Measurements from ENCODE around the gene MAP3K14. TPM values are rescaled to one million over a fixed set of nuclear protein-coding genes. Genes with fewer than 3 reads are reported as not detected.
A peak's percentile ranks its signal among the peaks of the same experiment; 100 is the strongest.

Gene MAP3K14
- total RNA-seq, 1 donor from 2014 or later, result 9.9 TPM

GRCh38 chr17:45338023-45338781 is 21.4 kb upstream of the MAP3K14 start:
- DNase-seq (peak; percentile 64), ATAC-seq (peak; percentile 50)

GRCh38 chr17:45336390-45337182 is 19.8 kb upstream of the MAP3K14 start:
- peak; percentile 23 for DNase-seq
- intact Hi-C loops (cut with DNase I), result no loop called here
- Histone ChIP-seq H3K4me3 (no peak overlapping the region), H3K9me3 (no peaks in the 10 kb centered on the region), H3K27ac (no peak overlapping the region), H3K4me1 (peaks cover 12% of the 10 kb centered on the region), H3K27me3 (no peaks in the 10 kb centered on the region), H3K36me3 (no peaks in the 10 kb centered on the region)
- ATAC-seq, result no peak
- TF ChIP-seq CTCF (IDR thresholded peaks at IDR 0.05), result no peak

More at GRCh38 chr17:45338023-45338781, 21.4 kb upstream of the MAP3K14 start:
- no peak for TF ChIP-seq CTCF (IDR thresholded peaks at IDR 0.05)
- Histone ChIP-seq H3K4me3 (no peak overlapping the region), H3K27me3 (no peaks in the 10 kb centered on the region), H3K36me3 (no peaks in the 10 kb centered on the region), H3K9me3 (no peaks in the 10 kb centered on the region), H3K27ac (peak overlapping the region; percentile 87), H3K4me1 (peaks cover 6% of the 10 kb centered on the region)
- intact Hi-C loops (cut with DNase I), result no loop called here

GRCh38 chr17:45335721-45336120 is 18.9 kb upstream of the MAP3K14 start:
- peak; percentile 2 for DNase-seq
- no peaks in the 10 kb centered on the region for H3K36me3 ChIP-seq
- peaks cover 12% of the 10 kb centered on the region for H3K4me1 ChIP-seq
- H3K27ac ChIP-seq, result no peak overlapping the region
- no peaks in the 10 kb centered on the region for H3K27me3 ChIP-seq
- intact Hi-C loops (cut with DNase I), result no loop called here
- ATAC-seq, result no peak
- no peak for TF ChIP-seq CTCF (IDR thresholded peaks at IDR 0.05)
- no peak overlapping the region for H3K4me3 ChIP-seq
- H3K9me3 ChIP-seq, result no peaks in the 10 kb centered on the region

- intact Hi-C loops (cut with DNase I), result no loop called here
- Histone ChIP-seq H3K36me3 (no peaks in the 10 kb centered on the region), H3K27ac (no peak overlapping the region), H3K9me3 (no peaks in the 10 kb centered on the region), H3K4me1 (peaks cover 12% of the 10 kb centered on the region), H3K27me3 (no peaks in the 10 kb centered on the region), H3K4me3 (no peak overlapping the region)
- no peak for TF ChIP-seq CTCF (IDR thresholded peaks at IDR 0.05)
- no peak for ATAC-seq
- DNase-seq, result peak; percentile 15
Observed at GRCh38 chr17:45334701-45335677, 18.2 kb upstream of the MAP3K14 start.

GRCh38 chr17:45334231-45334630 is 17.4 kb upstream of the MAP3K14 start:
- Histone ChIP-seq H3K4me3 (no peak overlapping the region), H3K4me1 (peaks cover 12% of the 10 kb centered on the region), H3K27me3 (no peaks in the 10 kb centered on the region), H3K27ac (no peak overlapping the region), H3K9me3 (no peaks in the 10 kb centered on the region), H3K36me3 (no peaks in the 10 kb centered on the region)
- intact Hi-C loops (cut with DNase I), result no loop called here
- no peak for TF ChIP-seq CTCF (IDR thresholded peaks at IDR 0.05)
- peak; percentile 32 for DNase-seq
- no peak for ATAC-seq

Measured in upper lobe of right lung (tissue), 1 donor.